Omental fat pad (tissue), 4 donors: ENCODE measurements around the gene MAGEB17. TPM values are rescaled to one million over a fixed set of nuclear protein-coding genes. Genes with fewer than 3 reads are reported as not detected.

Experiments
- ATAC-seq: fragments of 150-250 bp; one replicate; pipeline ENCODE4 v1.9.1; 2016; ENCODE audit warnings: mild to moderate bottlenecking, moderate library complexity; ENCODE audit not compliant: low FRiP score
- DNase-seq: peaks from one replicate; pipeline ENCODE4 v3.0.0-alpha.2; 2019; ENCODE audit warnings: low spot score
- CTCF ChIP-seq, 3 donors: fragments of 450-650 bp; IDR thresholded peaks; one replicate each; pipeline ENCODE4 v1.5.1; 2016 to 2017; ENCODE audit warnings: antibody characterized with exemption in 3 of 3, mild to moderate bottlenecking in 3 of 3, moderate library complexity in 2 of 3
- total RNA-seq, 4 donors: library from RNA; depleted of rRNA; stranded (reverse); fragments of >200 nt; gene quantifications; one replicate each; pipeline ENCODE4 v1.1.0, GENCODE V29; 2016

Gene MAGEB17
- total RNA-seq, result not detected

DNA sequence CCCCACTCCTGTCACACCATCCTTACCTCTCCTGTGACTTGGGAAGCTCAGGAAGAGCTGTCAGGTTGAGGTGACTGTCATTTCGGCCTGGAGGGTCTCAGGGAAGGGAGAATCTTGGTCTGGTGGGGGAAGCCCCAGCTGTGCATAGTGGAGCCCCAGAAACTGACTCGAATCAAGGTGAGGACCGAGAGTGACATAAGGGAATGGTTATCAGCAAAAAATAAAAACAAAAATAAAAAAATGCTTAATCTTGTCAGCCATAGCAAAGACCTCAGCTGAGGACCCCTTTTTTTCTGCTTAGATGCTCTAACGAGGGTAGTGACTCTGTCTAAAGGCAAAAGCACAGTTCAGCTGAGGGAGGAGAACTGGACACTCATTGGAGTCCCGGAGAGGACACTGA, at the start of gene MAGEB17:
Gene MAGEB17 (plus strand): TSS at position 301 of the 400 bp plus-strand sequence. CDS start 2,902 bp downstream, outside the sequence.
- TF ChIP-seq CTCF (IDR thresholded peaks at IDR 0.05), result no peak
- DNase-seq (no peak), ATAC-seq (no peak)

- ATAC-seq (no peak), DNase-seq (no peak)
- no peak for TF ChIP-seq CTCF (IDR thresholded peaks at IDR 0.05)
Measured at GRCh38 chrX:16119353-16120220, 47.7 kb upstream of the MAGEB17 start.

DNA sequence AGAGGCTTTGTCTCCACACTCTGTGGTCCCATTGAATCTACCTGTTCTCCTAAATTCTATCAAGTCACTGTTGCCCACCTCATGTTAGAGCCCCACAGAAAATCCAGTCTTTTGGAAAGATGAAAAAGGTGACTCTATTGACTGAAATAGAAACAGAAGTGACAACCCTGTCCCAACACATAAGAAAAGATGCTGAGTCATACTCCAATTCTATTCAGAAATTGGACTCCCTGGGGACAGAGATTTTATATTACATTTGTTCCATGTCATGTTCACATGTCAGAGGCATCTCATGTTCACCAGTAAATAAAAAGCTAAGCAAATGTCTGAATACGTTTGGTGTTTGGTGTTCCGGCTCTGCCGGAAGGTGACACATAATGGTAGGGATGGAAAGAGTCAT, 46.9 kb upstream of the MAGEB17 start:
- TF ChIP-seq CTCF (IDR thresholded peaks at IDR 0.05), result no peak

GRCh38 chrX:16123222-16123786, 44.0 kb upstream of the MAGEB17 start, which contains the start of gene GRPR:
Gene GRPR (plus strand): TSS chrX:16123565. CDS start chrX:16123954, 389 bp downstream.
- ATAC-seq, result no peak
- TF ChIP-seq CTCF (IDR thresholded peaks at IDR 0.05), result peak in 1 of 3 donors; percentile 9
- peak; percentile 44 for DNase-seq

More for the DNA sequence above, 46.9 kb upstream of the MAGEB17 start:
- ATAC-seq, result no peak
- DNase-seq, result no peak

- ATAC-seq (no peak), DNase-seq (no peak)
- TF ChIP-seq CTCF (IDR thresholded peaks at IDR 0.05), result no peak
Measured at GRCh38 chrX:16124201-16124600, 43.1 kb upstream of the MAGEB17 start.

- ATAC-seq (no peak), DNase-seq (no peak)
- TF ChIP-seq CTCF (IDR thresholded peaks at IDR 0.05), result no peak
Measured at GRCh38 chrX:16125520-16126149, 41.6 kb upstream of the MAGEB17 start.
